ENCODE data around the gene KLHDC3.
A peak's percentile ranks its signal among the peaks of the same experiment; 100 is the strongest.
"Not testable (repeated sequence)": the region's sequence is repeated elsewhere in the genome, so short reads cannot be mapped to it uniquely, and the experiment has no call there.

The KLHDC3 gene

DNA sequence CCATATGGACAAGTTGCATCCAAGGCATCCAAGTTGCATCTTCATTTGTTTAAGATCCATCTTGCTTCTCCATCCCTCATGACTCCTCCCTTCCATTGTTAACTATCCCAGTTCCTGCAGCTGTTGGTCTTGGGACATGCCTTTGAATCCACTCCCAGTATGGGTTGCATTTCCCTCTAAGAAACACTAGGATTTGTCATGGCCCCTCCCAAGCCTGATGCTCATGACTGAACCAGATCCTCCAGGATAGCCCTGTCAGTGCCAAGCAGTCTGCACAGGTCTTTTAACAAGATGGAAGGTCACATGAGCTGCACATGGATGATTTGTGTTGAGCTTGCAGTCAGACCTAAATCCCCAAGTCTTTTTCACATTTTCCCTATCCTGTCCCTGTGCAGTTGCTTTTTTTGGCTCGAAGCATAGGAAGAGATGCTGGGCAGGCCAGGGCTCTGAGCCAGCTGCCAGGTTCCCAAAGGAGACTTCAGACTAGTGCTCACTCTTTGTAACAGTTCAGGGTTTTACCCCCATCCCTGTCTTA lies 25.5 kb upstream of the KLHDC3 start:
- DNase-seq (ENCODE audit: low read depth in 2 of 2) = no peak

DNA sequence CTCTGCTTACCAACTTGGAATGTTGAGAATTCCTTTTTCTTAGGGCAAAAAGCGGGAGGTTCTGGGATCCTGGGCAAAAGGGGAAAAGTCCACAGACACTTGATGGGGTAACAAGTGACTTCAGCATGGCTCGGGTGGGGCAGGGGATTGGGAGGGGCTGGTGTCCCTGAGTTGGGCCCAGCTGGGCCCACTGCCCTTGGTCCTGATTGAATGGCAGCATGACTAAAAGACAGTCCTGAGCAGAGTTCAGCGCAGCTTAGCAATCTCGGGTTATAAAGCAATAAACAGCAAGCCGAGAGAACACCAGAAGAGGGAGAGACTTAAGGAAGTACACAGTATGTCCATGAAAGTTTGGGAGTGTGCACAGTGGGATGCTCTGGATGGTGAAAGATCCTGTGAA lies 24.1 kb upstream of the KLHDC3 start:
- DNase-seq (ENCODE audit: low read depth in 2 of 2) = no peak

DNA sequence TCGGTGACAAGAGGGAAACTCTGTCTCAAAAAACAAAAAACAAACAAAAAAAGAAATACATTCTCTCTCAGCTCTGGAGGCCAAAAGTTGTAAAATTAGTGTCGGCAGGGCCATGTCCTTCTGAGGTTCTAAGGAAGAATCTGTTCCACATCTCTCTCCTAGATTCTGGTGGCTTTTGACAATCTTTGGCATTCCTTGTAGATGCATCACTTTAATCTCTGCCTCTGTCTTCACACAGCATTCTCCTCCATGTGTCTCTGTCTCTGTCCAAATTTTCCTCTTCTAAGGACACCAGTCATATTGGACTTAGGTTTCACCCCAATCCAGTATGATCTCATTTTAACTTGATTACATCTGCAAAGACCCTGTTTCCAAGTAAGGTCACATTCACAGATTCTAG lies 20.6 kb upstream of the KLHDC3 start:
- DNase-seq (ENCODE audit: low read depth in 2 of 2) = no peak

DNA sequence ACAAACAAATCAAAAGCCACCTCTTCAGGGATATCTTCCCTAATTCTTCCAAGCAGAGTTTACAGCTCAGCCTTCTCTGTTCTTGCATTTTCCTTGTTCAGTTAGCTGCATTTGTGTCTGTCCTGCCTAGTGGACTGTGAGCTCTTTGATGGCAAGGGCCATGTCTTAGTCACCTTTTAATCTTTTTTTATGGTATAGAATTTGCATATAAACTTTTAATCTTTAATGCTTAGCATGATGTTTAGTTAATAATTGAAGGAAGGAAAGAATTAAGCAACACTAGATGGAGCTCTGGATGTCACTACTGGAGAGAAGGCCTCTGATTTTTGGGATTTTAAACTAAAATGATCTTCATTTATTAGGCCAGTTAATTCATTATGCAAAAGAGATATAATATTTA lies 17.5 kb upstream of the KLHDC3 start:
- no peak for DNase-seq (ENCODE audit: low read depth in 2 of 2)

DNA sequence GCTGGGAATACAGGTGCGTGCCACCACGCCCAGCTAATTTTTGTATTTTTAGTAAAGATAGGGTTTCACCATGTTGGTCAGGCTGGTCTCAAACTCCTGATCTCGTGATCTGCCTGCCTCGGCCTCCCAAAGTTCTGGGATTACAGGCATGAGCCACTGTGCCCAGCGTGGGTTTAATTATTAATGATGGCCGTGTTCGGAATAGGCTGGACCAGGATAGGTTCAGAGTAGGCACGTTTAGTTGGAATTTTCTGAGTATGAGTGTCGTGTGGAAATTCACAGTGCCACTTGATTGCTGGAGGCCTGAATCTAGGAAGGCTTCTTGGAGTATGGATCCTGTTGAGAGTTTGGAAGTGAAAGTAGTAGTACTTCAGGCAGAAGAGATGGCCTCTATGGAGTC lies 15.8 kb upstream of the KLHDC3 start:
- DNase-seq (ENCODE audit: low read depth in 2 of 2) = not testable (repeated sequence)

DNA sequence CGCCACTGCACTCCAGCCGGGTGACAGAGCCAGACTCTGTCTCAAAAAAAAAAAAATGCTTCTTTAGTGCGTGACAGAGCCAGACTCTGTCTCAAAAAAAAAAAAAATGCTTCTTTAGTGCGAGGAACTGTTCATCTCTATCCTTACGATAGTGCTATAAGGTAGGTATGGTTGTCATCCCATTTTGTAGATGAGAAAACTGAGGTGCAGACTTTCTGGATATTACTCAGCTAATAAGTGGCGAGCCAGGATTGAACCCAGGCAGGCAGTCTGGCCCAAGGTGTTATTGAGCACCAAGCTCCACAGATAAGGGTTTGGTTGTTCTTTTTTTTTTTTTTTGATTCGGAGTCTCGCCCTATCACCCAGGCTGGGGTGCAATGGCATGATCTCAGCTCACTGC lies 12.2 kb upstream of the KLHDC3 start:
- no peak for DNase-seq (ENCODE audit: low read depth in 2 of 2)

DNA sequence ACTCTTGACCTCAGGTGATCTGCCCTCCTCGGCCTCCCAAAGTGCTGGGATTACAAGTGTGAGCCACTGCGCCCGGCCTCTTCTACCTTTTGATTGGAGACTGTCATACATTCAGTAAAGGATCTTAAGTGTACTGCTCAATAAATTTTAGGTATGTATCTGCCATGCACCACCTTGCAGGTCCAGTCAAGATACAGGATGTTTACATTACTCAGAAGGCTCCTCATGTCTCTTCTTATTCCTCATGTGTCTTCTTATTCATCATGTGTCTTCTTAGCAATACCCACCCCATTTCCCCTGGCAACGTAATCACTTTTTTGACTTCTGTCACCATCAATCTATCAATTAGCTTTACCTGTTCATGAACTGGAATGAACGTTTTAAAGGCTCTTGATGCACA lies 8.2 kb upstream of the KLHDC3 start:
- no peak for DNase-seq (ENCODE audit: low read depth in 2 of 2)

DNA sequence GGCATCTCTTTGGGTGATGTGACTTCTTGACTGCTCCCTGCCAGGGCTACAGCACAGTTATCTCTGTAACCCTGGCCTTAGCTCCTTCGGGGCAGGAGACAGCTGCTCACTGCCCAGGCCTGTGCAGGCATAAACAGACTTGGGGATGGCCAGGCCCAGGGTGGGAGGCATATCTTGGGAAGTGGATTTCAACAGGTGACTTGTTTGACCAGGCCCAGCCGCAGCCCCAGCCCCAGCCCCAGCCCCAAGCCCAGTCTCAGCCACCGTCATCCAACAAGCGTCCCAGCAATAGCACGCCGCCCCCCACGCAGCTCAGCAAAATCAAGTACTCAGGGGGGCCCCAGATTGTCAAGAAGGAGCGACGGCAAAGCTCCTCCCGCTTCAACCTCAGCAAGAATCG lies 7.8 kb upstream of the KLHDC3 start:
- no peak for DNase-seq (ENCODE audit: low read depth in 2 of 2)

DNA sequence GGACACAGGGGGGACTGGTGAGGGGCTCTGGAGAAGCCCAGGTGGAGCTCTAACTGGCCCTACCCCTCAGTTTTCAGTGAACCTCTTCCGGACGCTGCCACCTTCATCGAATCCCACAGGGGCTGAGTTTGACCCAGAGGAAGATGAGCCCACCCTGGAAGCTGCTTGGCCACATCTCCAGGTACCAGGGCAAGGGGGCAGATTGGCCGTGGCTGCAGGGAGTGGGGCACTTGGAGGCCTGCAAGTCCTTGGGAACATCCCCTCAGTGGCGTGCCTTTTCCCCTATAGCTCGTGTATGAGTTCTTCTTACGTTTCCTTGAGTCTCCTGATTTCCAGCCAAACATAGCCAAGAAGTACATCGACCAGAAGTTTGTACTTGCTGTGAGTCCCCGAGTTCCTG lies 6.9 kb upstream of the KLHDC3 start:
- no peak for DNase-seq (ENCODE audit: low read depth in 2 of 2)

DNA sequence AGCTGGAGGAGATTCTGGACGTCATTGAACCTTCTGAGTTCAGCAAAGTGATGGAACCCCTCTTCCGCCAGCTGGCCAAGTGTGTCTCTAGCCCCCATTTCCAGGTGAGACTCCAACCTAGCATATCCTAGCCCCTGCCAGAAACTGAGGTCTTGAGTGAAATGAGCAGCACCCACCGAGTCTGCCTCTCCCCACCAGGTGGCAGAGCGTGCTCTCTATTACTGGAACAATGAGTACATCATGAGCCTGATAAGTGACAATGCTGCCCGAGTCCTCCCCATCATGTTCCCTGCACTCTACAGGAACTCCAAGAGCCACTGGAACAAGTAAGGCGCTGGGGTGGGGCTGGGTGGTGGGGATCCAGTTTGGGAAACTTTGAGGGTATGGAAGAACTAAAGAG lies 4.9 kb upstream of the KLHDC3 start:
- DNase-seq (ENCODE audit: low read depth in 2 of 2) = no peak

DNA sequence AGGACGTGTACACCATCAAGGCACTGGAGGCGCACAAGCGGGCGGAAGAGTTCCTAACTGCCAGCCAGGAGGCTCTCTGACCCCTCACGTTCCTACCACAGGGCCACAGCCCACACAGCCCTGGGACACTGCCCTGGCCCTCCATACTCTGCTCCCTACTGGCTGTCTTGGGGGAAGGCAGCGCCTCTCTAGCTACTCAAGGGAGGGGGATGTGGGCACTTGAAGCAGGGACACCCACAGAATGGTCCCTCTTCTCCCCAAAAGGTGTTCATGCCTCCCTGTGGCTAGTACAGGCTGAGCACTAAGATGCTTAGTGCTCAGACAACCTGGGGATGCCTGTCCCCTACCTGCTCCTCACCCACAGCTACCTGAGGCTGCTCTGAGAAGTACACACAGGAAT lies 2.8 kb upstream of the KLHDC3 start:
- DNase-seq (ENCODE audit: low read depth in 2 of 2) = no peak

DNA sequence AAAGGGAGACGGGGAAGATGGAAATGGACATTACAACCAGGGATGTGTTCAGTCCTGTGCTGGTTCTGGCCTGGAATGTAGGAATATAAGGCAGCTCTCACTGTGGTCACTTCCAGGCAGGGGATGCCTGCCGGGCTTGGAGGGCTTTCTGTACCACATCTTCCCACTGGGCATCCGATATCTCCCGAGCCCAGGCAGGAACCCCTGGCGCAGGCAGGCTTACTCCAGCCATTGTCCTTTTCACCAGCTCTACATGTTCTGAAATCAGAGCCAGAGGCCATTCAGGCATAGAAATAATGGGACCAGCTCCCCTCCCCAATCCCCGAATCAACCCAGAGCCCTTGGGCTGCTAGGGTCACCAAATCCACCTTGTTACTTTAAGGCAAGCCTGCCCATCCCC lies 1.7 kb upstream of the KLHDC3 start:
- no peak for DNase-seq (ENCODE audit: low read depth in 2 of 2)

DNA sequence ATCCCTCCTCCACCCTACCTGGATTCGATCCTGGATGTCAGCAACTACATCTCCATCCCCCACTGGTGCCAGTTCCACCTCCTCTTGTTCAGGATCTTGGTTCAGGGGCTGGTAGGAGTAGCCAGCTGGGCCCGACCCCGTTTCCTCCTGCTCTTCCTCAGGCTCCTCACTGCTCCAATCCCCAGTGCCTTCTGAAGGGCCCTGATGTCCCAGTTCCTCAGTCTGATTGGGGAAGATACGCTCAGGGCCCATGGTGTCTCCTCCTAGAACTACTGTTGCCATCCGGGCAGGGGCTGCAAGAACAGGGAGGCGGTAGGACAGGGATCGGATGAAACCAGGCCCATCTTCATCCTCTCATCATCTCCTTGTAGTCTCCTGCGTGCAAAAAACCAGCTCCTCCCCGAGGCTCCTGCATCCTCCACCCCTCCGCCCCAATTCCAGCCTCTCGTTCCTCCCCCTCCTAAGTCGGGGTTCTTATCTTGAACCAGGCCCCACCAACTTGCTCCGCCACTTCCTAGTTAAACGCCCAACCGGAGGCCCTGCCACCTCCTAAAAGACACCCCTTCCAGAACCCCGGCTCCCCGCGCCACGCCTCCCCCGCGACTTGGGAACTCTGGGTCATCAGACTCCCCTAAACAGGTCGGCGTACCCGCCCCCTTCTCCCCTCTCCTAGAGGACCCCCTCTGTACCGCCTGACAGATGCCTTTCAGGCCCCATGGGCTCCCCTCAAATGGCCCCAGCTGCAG lies 779 bp upstream of the KLHDC3 start:
- DNase-seq (ENCODE audit: low read depth in 2 of 2) = no peak

DNA sequence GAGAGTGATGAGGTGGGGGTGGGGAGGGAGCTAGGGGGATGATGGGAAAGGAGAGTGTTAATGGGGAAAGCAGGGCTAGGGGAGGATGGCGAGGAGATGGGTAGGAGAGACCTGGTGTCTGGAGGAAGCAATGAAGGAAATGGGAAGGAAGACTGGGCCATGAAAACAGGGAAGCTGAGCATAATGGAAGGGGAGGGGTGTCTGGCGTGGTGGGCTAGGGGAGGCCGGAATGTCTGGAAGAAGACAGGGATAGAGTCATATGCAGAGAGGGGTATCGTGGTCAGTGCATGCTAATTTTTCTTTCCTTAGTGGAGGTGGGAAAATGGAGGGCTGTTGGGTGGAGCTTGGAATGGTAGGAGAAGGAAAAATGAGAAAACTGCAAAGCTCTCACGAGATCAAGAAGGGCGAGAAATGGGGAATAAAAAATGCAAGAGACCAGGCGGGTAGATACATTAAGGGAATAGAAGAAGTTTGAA lies 423 bp downstream of the KLHDC3 start:
- no peak for DNase-seq (ENCODE audit: low read depth in 2 of 2)

DNA sequence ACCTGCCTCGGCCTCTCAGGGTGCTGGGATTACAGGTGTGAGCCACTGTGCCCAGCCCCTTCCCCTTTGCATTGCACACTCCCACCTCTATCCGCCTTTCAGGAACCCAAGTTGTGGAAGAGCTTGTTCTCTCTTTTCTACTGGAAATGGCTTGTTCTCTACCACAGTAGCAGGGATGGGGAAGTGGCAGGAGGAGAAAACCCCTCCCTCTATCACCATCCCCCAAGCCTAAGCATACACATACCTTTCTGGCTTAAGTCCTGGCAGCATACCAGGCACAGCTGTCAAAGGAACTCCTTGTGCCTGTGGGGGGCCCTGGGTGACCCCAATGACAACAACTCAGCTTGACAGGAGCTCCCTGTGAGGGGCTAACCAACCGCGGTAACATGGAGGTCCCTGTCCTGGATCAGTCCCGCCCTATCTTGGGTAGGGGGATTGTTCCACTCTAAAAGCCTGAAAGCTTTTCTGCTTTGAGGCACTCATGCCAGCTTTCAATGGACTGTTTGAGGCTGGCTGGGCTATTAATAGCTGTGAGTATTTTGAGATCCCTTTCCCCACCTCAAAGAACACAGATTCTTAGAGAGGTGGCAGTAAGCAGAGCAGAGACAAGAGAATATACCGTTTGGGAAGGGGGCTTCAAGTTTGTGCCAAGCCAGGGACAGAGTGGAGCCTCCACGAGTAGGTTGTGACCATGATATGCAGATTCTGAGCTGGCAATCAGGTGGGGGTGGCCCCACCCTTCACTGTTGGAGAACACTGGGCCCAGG lies 2.3 kb downstream of the KLHDC3 start:
- DNase-seq (ENCODE audit: low read depth in 2 of 2) = no peak

DNA sequence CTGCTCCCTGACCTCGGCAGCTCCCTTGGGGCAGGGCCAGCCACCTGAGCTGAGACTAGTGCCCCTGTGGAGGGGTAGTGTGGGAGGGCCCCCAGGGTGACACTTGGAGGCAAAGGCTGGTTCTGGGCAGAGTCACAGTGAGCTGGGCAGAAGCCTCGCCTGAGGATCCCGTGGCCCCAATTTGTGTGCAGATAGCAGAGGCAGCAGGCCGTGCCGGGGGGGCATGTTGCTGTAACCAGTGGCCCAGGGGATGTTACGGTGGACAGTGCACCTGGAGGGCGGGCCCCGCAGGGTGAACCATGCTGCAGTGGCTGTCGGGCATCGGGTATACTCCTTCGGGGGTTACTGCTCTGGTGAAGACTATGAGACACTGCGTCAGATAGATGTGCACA lies 2.9 kb downstream of the KLHDC3 start:
- DNase-seq (ENCODE audit: low read depth in 2 of 2) = no peak

DNA sequence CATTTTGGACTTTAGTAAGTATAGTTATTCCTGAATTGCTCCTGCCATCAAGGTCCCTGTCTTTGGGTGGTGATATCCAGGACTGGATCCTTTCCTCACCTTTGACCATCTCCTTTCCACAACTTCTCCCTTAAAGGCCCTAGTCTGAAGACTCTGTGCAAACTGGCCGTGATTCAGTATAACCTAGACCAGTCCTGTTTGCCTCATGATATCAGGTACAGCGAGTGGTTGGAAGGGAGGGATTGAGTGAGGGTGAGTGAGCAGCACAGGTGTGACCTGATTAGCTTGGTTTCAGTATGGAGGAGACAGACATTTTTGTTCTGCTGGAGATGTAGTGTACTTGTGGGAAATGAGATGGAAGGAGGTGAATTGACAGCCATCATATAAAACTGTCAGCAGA lies 5.1 kb downstream of the KLHDC3 start:
- no peak for DNase-seq (ENCODE audit: low read depth in 2 of 2)

DNA sequence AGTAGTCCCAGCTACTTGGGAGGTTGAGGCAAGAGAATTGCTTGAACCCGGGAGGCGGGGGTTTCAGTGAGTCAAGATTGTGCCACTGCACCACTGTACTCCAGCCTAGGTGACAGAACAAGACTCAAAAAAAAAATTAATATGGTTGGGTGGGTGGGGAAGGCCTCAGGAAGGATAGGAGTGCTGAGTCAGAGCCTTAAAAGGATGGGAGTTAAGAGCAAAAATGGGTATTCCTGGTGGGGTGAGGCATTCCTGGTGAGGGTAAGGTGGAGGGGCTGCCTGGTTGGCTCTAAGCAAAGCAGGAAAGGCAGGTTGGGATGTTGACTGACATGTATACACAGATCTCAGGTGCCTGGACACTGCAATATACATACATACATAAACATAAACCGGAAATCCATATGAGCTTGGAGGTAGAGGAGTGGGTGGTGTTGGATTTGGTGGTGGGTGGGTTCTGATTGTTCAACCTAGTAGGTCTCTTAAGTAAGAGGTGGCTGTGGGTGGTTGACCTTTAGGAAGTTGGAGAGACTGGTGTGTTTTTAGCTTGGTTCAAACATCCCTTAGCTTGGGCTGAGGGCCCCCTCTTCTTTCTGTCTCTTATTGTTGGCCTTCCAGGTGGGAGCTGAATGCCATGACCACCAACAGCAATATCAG lies 6.1 kb downstream of the KLHDC3 start:
- no peak for DNase-seq (ENCODE audit: low read depth in 2 of 2)

DNA sequence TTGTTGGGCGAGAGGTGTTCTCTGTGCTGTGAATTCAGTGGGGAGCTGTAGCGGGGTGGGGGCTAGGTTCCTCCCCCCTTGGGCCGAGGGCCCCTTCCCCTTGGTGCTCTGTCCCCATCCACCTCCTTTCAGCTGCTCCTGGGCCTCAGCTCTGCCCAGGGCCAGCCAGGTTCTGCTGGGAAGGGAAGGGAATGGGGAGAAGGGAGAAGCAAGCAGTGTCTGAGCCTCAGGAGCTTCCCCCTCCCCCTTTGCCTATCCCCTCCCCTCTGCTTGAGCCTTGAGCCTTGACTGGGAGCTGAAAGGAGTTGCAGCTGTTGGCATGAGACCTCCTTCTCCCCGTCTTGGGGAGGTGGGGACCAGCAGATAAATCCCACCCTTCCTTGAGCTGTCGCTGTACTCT lies 6.8 kb downstream of the KLHDC3 start:
- no peak for DNase-seq (ENCODE audit: low read depth in 2 of 2)

DNA sequence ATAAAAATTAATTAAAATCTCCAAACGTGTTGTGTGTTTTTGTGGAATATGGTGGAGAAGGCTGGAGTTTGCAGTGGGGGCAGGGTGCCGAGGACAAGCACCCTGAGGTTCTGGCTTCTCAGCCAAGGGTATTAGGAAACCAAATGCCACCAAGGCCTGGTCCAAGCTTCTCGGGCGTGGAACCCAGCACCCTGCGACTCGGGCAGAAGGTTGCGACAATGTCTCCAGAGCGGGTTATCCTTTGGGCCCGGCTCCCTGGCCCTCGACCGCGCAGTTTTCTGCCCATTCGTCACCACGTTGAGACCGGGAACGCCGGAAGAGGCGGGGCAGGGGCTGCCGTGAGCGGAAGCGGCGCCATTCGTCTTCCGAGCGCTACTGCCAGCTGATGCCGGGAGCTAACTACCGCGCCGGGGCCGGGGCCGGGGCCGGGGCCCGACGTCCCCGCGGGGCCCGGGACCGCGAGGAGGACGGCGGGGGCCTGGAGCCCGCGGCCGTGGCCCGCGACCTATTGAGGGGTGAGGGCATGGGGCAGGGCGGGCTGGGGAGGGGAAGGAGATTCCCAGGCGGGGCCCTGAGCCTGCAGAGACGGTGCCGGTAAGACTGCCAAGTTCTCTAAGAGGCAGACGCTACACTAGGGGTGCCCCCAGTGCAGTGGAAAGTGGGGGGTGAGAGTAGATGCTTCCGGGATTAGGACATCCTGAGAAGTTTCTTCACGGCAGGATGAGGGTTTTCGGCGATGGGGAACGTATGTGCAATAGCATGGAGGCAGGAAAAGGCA lies 7.4 kb downstream of the KLHDC3 start, which contains the start of gene RRP36:
RRP36 (plus strand) TSS at position 354 of the 778 bp plus-strand sequence; CDS start at position 386, 32 bp downstream.
- peak; percentile 33 to 41 for DNase-seq (ENCODE audit: low read depth in 2 of 2)

DNA sequence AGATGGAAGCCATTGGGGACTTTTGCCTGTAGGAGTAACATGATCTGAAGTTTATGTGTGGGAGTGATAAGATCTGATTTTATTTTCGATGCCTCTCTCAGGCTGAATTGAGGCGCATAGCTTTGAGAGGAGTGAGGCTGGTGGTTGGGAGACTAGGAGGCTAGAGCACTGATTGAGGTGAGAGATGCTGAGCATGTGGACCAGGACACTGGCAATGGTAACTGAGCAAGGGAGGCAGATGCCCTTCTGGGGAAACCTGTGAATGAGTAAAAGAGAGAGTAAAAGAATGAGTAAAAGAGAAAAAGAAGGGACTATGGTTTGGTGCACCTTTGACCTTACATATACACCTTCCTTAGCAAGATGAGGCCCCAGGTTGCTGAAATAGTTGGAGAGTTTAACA lies 10.4 kb downstream of the KLHDC3 start:
- DNase-seq (ENCODE audit: low read depth in 2 of 2) = no peak

DNA sequence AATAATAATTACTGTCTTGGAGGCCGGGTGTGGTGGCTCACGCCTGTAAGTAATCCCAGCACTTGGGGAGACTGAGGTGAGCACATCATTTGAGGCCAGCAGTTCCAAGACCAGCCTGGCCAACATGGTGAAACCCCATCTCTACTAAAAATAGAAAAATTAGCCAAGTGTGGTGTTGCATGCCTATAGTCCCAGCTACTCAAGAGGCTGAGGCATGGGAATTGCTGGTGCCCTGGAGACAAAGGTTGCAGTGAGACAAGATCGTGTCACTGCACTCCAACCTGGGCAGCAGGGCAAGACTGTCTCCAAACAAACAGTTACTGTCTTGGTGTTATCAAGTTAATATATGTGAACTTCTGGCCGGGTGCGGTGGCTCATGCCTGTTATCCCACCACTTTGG lies 12.3 kb downstream of the KLHDC3 start:
- no peak for DNase-seq (ENCODE audit: low read depth in 2 of 2)

Data from activated CD8-positive, alpha-beta memory T cell treated with anti-CD3 and anti-CD28 coated beads for 4 hours (primary cell).